Activated CD4-positive, alpha-beta T cell treated with anti-CD3 and anti-CD28 coated beads, Interleukin-2, amount 10 ng/mL, durations not matched to agents 7 days and 5 days (primary cell): ENCODE results near the gene LONRF2. TPM values are rescaled to one million over a fixed set of nuclear protein-coding genes. Genes with fewer than 3 reads are reported as not detected.

Experiments used
- CTCF ChIA-PET: fragments of 350-600 bp; sonication (Branson Sonifier 250); formaldehyde crosslinking; loops from one replicate; lab custom pipeline; 2021; ENCODE audit warnings: antibody characterized with exemption; lab: Charles Lee
- POLR2A ChIA-PET: fragments of 350-600 bp; sonication (Branson Sonifier 250); formaldehyde crosslinking; loops from one replicate; lab custom pipeline; 2021; ENCODE audit warnings: antibody characterized with exemption; lab: Charles Lee
- DNase-seq: peaks from one replicate; pipeline ENCODE4 v3.0.0-alpha.2; 2020
- H3K27ac Mint-ChIP-seq: one replicate; pipeline ENCODE4 v1.8.0; 2021; ENCODE audit warnings: mild to moderate bottlenecking, moderate library complexity, mixed read lengths
- H3K27me3 Mint-ChIP-seq: one replicate; pipeline ENCODE4 v1.8.0; 2021; ENCODE audit warnings: mixed read lengths
- H3K36me3 Mint-ChIP-seq: one replicate; pipeline ENCODE4 v1.8.0; 2021; ENCODE audit warnings: low read depth, mixed read lengths
- H3K4me1 Mint-ChIP-seq: one replicate; pipeline ENCODE4 v1.8.0; 2021; ENCODE audit warnings: mixed read lengths
- H3K4me3 Mint-ChIP-seq: one replicate; pipeline ENCODE4 v1.8.0; 2021; ENCODE audit warnings: mild to moderate bottlenecking, moderate library complexity, mixed read lengths
- H3K9me3 Mint-ChIP-seq: one replicate; pipeline ENCODE4 v1.8.0; 2021; ENCODE audit warnings: mixed read lengths
- total RNA-seq, 2 experiments: library from RNA; stranded (reverse); gene quantifications; one replicate each; pipeline ENCODE4 v1.2.3, GENCODE V29; 2021

Gene LONRF2
- total RNA-seq, 2 experiments from 2014 or later, result 0.02 TPM

DNA sequence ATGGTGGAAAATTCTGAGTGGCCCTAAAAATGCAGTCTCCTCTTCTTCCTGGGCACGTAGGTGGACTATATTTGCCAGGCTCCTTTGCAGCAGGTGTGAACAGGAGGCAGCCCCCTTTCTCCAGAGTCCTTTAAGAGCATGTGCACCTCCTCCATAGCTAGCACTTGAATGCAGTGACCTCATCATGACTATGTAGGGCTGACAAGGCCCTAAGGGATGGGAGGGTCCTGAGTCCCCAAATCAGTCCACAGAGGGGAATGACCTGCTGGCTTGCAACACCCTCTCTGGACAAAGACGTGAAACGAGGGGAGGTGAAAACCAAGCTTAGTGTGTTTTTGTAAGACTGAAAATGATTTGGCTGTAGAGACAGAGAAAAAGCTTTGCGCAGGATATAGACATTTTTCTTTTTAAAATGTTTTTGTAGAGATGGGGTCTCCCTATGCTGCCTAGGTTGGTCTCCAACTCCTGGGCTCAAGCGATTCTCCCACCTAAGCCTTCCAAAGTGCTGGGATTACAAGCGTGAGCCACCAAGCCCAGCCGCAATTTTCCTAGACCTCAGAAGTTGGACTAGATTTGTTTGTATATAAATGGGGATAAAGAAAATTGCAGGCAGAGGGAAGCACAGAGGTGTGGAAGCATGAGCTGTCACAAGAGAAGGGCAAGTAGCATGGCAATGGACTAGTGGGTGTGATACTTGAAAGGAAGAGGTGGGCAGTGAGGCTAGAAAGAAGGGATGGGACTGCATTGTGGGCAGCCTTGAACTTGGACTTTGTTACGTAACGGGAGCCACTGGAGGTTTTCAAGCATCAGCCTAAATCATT lies 28.8 kb downstream of the LONRF2 start:
- ChIA-PET POLR2A (no interaction called here), CTCF (interaction anchor here (1.0 kb wide), 1 partner anchor 31 kb away, joined by 3 read pairs; no protein-coding TSS in a partner anchor)
- Mint-ChIP-seq H3K27me3 (peaks cover 22% of the 10 kb centered on the region), H3K27ac (no peak overlapping the region), H3K36me3 (no peaks in the 10 kb centered on the region), H3K4me3 (no peak overlapping the region), H3K9me3 (no peaks in the 10 kb centered on the region), H3K4me1 (no peaks in the 10 kb centered on the region)
- DNase-seq, result no peak

DNA sequence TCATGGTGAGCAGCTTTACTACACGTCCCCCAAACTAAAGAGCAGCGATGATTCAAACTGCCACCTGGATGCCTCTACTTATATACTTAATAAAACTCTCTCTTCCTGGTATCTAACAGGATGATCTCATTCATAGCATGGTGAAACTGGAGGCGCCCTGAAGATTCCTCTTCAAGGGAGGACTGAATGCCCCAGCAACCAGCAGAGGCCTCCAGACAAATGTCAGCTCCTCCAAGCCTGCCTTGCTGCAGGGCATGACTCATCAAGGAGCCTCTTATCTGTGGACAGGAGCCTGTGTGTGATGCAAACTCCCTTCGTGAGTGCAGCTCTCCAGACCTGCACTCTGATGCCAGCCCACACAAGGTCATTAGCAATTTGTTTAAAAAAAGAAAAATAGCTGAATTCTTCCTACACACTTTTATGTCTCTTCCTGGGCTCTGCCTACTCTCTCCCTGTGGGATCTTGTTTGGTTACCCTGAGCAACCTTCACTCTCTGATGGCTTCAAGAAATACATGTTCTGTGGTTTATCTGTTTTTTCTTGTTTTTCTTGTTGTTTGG lies 30.2 kb downstream of the LONRF2 start:
- peaks cover 24% of the 10 kb centered on the region for H3K27me3 Mint-ChIP-seq
- CTCF ChIA-PET, result interaction anchor here (0.9 to 2.1 kb wide), 8 partner anchors 9 to 89 kb away, joined by 3 to 9 read pairs (median 4); no protein-coding TSS in a partner anchor
- POLR2A ChIA-PET, result interaction anchor here (0.6 kb wide), 1 partner anchor 739 kb away, joined by 3 read pairs; no protein-coding TSS in a partner anchor
- peaks cover 3% of the 10 kb centered on the region for H3K4me1 Mint-ChIP-seq
- H3K27ac Mint-ChIP-seq, result no peak overlapping the region
- no peak overlapping the region for H3K4me3 Mint-ChIP-seq
- peak; percentile 38 for DNase-seq
- H3K36me3 Mint-ChIP-seq, result no peaks in the 10 kb centered on the region
- no peaks in the 10 kb centered on the region for H3K9me3 Mint-ChIP-seq

DNA sequence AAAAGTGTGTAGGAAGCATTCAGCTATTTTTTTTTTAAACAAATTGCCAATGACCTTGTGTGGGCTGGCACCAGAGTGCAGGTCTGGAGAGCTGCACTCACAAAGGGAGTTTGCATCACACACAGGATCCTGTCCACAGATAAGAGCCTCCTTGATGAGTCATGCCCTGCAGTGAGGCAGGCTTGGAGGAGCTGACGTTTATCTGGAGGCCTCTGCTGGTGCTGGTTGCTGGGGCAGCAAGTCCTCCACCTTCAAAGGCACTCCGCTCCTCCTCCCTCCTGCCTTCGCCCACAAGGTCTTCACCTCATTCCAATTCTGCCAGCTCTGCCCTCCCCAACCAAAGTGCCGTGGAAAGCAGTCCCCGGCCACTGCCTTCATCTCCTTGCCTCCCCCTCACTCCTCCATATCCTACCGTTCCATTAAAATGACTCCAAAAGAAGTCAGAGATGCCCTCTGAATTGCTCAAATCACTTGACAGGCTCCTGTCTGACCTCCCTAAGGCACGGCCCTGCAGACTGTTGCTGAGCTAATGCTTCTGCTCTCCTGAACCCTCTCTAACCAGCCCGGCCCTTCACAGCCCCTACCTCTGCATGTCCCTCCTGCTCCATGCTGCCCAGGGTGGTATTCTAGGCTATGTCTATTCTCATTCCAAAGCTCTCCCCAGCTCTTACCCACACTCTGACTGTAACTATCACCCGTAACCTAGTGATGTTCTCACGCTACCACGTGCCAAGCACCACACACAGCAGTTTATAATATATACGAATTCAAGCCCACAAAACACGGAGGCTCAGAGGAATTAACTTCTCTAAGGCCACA lies 30.9 kb downstream of the LONRF2 start:
- peak; percentile 74 for DNase-seq
- Mint-ChIP-seq H3K9me3 (no peaks in the 10 kb centered on the region), H3K4me1 (peaks cover 3% of the 10 kb centered on the region), H3K4me3 (no peak overlapping the region), H3K27me3 (peaks cover 26% of the 10 kb centered on the region), H3K36me3 (no peaks in the 10 kb centered on the region), H3K27ac (no peak overlapping the region)
- ChIA-PET POLR2A (no interaction called here), CTCF (interaction anchor here (0.6 to 2.1 kb wide), 7 partner anchors 9 to 90 kb away, joined by 3 to 9 read pairs (median 4); no protein-coding TSS in a partner anchor)

DNA sequence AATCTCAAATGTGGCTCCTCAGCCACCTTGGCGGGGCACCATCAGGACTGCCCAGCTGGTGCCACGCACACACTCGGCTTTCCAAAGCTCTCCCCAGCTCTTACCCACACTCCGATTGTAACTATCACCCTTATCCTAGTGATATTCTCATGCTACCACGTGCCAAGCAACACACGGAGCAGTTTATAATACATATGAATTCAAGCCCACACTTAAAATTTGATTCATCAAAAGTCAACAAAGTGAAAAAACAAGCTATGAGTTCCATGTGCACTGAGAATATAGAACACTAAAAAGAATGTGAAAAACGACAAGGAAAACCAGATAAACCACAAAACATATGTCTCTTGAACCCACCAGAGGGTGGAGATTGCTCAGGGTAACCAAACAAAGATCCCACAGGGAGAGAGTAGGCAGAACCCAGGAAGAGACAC lies 31.6 kb downstream of the LONRF2 start:
- Mint-ChIP-seq H3K27ac (peak overlapping the region; percentile 57), H3K4me3 (no peak overlapping the region), H3K27me3 (peaks cover 22% of the 10 kb centered on the region), H3K9me3 (no peaks in the 10 kb centered on the region), H3K36me3 (no peaks in the 10 kb centered on the region), H3K4me1 (peaks cover 4% of the 10 kb centered on the region)
- DNase-seq, result no peak
- CTCF ChIA-PET, result interaction anchor here (0.6 to 2.1 kb wide), 5 partner anchors 10 to 75 kb away, joined by 3 to 9 read pairs (median 3); no protein-coding TSS in a partner anchor
- POLR2A ChIA-PET, result no interaction called here

DNA sequence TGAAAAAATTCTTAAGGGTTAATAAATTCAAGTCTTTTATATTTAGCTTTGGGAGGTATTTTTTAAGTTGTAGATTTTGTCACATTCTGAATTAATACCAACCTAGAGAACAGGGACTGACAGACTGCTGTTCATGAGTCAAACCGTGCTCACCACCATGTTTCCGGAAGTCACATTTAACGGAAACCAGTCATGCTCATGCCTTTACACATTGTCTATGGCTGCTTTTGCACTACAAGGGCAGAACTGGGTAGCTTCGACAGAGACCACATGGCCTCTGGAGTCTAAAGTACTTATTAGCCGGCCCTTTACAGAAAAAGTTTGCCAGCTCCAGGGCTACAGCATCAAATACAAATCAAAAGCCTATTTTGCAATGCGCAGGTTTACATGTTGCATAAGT lies 33.3 kb downstream of the LONRF2 start:
- Mint-ChIP-seq H3K4me3 (no peak overlapping the region), H3K9me3 (no peaks in the 10 kb centered on the region), H3K4me1 (peaks cover 9% of the 10 kb centered on the region), H3K36me3 (no peaks in the 10 kb centered on the region), H3K27me3 (peaks cover 12% of the 10 kb centered on the region), H3K27ac (no peak overlapping the region)
- DNase-seq, result no peak
- CTCF ChIA-PET, result no interaction called here
- POLR2A ChIA-PET, result no interaction called here

DNA sequence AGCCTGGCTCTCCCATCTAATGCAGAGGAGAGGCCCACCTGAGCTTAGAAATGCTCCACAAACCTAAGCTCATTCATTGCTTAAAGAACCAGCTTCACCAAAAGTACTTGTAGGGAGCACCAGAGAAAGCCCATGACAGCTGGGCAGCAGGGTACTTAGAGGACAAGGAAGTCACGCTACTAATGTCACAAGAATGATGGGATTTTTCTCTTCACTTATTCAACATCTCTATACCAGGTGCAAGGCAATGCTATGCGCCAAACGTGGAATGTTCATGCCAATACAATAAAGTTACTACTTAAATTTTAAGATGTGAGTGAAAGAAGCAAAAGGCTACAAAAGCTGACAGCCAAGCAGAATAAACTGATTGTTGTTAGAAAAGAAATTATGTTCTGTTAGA lies 36.0 kb downstream of the LONRF2 start:
- POLR2A ChIA-PET, result interaction anchor here (0.7 kb wide), 2 partner anchors 725 to 974 kb away, joined by 3 to 9 read pairs; no protein-coding TSS in a partner anchor
- Mint-ChIP-seq H3K27me3 (peaks cover 23% of the 10 kb centered on the region), H3K36me3 (no peaks in the 10 kb centered on the region), H3K27ac (no peak overlapping the region), H3K4me3 (no peak overlapping the region), H3K4me1 (peaks cover 22% of the 10 kb centered on the region), H3K9me3 (no peaks in the 10 kb centered on the region)
- CTCF ChIA-PET, result interaction anchor here (1.2 kb wide), 1 partner anchor 12 kb away, joined by 3 read pairs; no protein-coding TSS in a partner anchor
- no peak for DNase-seq

DNA sequence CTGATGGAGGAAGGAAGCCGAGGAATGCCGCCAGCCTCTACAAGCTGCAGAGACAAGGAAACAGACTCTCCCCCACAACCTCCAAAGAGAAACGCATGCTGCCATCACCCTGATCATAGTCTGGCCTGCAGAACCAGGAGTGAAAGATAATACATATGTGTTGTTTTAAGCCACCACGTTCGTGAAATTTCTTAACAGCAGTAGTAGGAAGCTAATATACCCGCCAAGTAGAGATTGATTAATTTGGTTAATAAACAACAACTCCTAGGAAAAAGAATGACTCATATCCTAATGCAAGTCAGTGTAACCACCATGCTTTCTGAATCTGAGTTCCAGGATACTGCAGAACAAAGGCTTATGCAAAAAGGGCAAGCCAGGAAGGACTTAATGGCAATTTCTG lies 36.6 kb downstream of the LONRF2 start:
- no peak overlapping the region for H3K27ac Mint-ChIP-seq
- H3K36me3 Mint-ChIP-seq, result no peaks in the 10 kb centered on the region
- H3K9me3 Mint-ChIP-seq, result no peaks in the 10 kb centered on the region
- DNase-seq, result no peak
- H3K4me1 Mint-ChIP-seq, result peaks cover 23% of the 10 kb centered on the region
- H3K4me3 Mint-ChIP-seq, result no peak overlapping the region
- H3K27me3 Mint-ChIP-seq, result peaks cover 26% of the 10 kb centered on the region
- POLR2A ChIA-PET, result interaction anchor here (0.6 to 0.7 kb wide), 3 partner anchors 725 to 974 kb away, joined by 3 to 9 read pairs (median 5); no protein-coding TSS in a partner anchor
- CTCF ChIA-PET, result interaction anchor here (0.6 to 1.2 kb wide), 2 partner anchors 12 to 1878 kb away, joined by 3 to 5 read pairs; no protein-coding TSS in a partner anchor

DNA sequence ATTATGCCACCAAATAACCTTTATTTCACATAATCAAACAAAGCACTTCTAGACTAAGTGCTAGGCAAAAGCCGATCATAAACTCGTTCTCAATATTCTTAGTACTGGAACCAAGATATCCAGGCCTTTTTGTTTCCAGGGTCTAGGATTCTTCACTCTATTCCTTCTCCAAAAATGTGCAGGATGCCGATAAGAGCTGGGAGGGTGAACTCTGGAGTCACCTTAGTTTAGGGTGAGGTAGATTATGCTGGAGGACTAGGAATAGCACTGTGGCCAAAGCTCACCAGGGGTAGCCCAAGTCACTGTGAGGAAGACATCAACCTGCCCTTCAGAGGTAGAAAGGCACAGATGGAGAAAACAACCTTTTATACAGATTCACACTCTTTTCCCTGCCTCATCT lies 37.3 kb downstream of the LONRF2 start:
- H3K36me3 Mint-ChIP-seq, result no peaks in the 10 kb centered on the region
- DNase-seq, result no peak
- H3K4me1 Mint-ChIP-seq, result peaks cover 23% of the 10 kb centered on the region
- POLR2A ChIA-PET, result no interaction called here
- H3K27ac Mint-ChIP-seq, result no peak overlapping the region
- H3K9me3 Mint-ChIP-seq, result no peaks in the 10 kb centered on the region
- H3K27me3 Mint-ChIP-seq, result peaks cover 27% of the 10 kb centered on the region
- H3K4me3 Mint-ChIP-seq, result no peak overlapping the region
- CTCF ChIA-PET, result interaction anchor here (0.6 kb wide), 1 partner anchor 1877 kb away, joined by 5 read pairs; no protein-coding TSS in a partner anchor

DNA sequence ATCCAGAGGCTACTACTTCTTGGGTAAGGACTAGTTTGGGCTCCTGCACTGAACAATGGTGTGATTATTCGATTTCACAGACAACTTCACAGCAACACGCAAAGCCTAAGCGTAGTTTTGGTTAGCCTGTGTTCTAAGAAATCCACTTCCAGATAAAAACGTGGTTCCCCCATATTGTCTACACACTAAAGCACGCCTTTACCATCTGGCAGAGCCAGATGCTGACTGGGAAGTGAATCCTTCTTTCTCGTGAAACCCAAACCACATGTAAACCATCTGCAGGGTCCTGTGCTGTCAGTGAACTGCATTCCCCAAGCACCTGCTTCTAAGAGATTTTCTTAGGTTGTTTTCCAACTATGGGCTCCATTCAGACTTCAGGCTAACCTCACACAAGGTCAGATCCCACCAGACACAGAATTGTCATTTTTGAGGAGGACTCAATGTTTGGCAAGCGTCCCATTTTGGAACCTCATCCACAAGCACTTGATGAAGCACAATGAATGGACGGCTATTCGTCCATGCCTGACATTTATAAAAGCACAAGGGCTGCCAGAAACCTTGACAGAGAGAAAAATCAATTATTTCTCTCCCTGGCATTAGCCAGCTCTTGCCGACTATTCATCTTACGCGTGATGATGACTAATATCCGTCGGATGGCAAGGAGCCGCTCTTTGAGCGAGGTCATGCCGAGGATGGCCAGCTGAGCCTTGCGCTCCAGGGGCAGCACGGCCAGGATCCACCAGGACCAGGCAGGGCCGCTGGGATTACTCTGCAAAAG lies 38.4 kb downstream of the LONRF2 start:
- DNase-seq, result no peak

DNA sequence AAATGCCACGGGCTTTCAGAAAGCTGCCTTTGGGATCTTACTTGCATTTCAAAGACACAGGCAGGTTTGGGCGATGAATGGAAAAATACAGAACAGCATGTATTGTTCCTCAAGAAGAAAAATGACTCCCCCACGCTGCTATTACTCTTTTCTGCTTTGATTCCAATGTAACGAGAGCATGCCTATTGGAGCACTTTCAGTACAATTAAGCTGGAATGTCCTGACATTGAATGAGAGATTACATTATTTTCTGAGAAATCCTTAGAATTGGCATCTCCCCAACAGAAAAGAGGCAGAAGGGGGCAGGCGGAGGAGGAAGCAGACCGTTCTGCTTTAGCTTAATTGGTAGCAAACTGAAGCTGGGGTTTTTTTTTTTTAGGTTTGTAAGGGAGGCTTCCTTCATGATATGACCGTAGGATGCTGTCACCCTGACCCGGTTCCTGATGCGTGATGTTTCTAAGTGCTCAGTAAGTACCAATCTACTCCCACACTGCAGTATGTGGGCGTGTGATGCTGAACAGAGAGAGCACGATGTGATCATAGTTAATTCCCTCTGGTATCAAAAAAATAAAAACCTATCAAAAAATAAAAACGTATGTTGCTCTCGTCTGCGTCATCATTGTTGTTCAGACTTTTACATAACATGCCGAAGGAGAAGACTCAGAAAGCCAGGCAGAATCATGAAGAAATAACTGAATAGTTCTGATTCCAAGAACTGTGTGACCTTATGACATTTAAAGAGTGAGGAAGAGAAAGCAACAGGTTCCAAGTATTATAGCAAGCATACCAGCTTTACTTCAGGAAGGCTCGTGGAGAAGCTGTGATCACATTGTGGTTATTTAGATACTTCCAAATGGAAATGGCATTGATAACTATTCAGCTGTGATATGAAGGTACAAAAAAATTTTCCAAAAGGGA lies 40.5 kb downstream of the LONRF2 start:
- H3K4me3 Mint-ChIP-seq, result no peak overlapping the region
- peaks cover 17% of the 10 kb centered on the region for H3K27me3 Mint-ChIP-seq
- CTCF ChIA-PET, result interaction anchor here (0.6 to 1.6 kb wide), 3 partner anchors 10 to 718 kb away, joined by 3 read pairs; no protein-coding TSS in a partner anchor
- no peak for DNase-seq
- POLR2A ChIA-PET, result no interaction called here
- H3K4me1 Mint-ChIP-seq, result peaks cover 26% of the 10 kb centered on the region
- H3K9me3 Mint-ChIP-seq, result no peaks in the 10 kb centered on the region
- H3K36me3 Mint-ChIP-seq, result no peaks in the 10 kb centered on the region
- H3K27ac Mint-ChIP-seq, result no peak overlapping the region

More for the DNA sequence above, 38.4 kb downstream of the LONRF2 start:
- ChIA-PET POLR2A (no interaction called here), CTCF (no interaction called here)
- Mint-ChIP-seq H3K27me3 (peaks cover 27% of the 10 kb centered on the region), H3K4me3 (no peak overlapping the region), H3K36me3 (no peaks in the 10 kb centered on the region), H3K9me3 (no peaks in the 10 kb centered on the region), H3K27ac (peak overlapping the region; percentile 41), H3K4me1 (peaks cover 27% of the 10 kb centered on the region)
